GM21390 (cell line): Measurements from ENCODE around the gene SSU72.
A peak's percentile ranks its signal among the peaks of the same experiment; 100 is the strongest.

ENCODE experiments used
- ATAC-seq: cut with Tn5 transposase; IDR thresholded peaks from one replicate; pipeline ENCODE4 v1.9.1; 2021; ENCODE audit not compliant: unreplicated experiment

The SSU72 gene

GRCh38 chr1:1574721-1575537 lies at the start of gene SSU72:
TSS of gene SSU72 (minus strand) at chr1:1574863. CDS start at chr1:1574557, 306 bp downstream.
- ATAC-seq = peak; percentile 85

- no peak for ATAC-seq
Observed at GRCh38 chr1:1623631-1624442, 49.2 kb upstream of the SSU72 start.

GRCh38 chr1:1623181-1623630 lies 48.5 kb upstream of the SSU72 start:
- no peak for ATAC-seq

GRCh38 chr1:1622788-1623094 lies 48.1 kb upstream of the SSU72 start:
- no peak for ATAC-seq

DNA sequence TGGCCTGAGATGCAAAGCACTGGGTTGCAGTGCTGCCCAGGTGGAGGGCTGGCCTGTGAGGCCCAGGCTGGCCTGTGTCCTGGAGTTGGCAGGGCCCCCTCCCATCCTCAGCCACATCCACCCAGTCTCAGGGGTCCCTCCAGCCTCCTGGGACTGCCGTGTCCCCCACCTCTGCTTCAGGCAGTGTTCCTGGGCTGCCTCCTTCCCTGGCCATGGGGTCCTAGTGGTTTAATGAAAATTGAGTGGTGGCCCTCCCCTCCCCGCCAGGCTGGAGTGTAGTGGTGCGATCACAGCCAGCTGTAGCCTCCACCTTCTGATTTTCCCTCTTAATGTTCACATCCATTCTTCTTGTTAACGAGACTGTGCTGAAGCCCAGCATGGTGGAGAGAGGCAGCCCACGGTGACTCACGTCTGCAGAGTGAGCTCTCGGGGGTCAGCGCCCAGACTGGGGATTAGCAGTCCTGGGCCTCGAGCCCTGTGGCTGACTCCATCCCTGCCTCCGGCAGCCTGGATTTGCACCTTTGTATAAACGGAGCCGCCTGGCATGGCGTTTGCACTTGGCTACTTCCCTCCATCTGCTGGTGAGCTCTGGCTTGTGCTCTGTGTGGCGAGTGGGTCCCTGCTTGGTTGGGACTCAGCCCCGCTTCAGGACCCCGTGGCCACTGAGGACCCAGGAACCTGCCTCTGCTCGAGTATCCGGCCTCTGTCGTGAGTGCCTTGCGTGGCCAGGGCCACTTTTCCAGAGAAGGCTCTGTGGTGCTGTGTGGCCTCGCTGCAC lies 47.5 kb upstream of the SSU72 start:
- ATAC-seq = no peak

DNA sequence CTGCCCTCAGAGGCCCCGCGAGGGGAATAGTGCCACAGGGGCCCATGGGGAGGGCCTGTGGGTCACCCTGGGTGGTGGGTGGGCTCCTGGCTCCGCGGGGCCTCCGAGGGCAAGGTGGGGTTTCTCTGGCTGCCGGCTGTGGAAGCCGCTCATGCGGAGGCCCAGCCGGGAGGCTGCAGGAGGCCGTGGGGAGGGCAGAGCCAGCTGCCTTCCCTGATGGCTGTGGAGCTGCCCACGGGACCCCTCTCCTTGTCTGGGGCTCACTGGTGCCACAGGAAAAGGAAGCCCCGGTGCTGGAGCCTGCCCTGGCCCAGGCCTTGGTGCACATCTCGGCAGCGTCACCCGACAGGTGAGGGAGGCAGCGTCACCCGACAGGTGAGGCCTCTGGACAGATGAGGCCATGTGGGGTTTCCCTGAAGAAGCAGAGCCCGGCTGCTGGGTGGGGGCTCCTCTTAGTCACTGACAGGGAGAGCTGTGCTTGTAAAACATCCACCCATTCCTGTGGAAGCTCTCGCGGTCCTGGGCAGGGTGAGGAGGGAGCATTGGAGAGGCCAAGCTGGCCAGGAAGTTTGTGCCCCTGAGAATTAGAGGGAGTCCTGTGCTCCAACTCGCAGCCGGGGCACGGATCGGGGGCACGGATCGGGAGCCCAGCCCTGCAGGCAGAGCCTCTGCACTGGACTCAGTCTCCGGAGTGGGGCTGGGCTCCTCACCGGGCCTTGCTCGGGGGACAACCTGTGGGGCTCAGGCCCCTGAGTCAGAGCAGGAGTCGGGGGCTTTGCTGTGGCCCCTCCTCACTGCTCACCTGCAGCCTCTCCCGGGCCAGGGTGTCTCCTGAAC lies 46.7 kb upstream of the SSU72 start:
- ATAC-seq = no peak

DNA sequence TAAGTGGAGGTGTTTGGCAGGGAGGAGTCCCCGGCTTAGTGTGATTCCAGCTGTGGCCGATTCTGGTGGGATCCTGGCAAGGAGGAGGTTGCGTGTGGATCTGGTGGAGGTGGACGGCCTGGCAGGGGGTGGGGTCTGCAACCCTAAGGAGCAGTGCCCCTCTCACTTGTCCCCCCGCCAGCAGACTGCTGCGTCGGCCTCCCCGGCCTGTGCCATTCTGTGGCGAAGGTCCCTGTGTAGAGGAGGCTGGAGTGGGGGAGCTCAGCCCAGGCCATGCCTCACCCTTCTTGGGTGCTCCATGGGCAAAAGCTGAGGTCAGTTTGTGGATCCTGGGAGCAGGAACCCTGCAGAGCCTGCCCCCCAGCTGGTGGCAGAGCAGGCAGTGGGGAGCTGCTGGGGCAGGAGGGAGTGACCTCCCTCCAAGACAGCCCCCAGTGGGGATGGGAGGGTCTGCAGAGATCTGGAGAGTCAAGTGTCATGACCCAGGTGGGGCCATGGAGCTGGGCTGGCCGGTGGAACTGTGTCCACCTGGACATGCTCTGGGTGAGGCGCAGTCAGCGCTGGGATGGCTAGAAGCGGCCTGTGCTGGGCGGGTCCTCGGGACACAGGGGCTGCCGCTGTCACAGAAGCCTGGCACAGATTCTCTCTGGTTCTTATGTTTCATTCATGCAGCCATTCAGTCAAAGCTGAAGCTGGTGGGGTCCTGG lies 45.9 kb upstream of the SSU72 start:
- no peak for ATAC-seq

- no peak for ATAC-seq
Observed at GRCh38 chr1:1619917-1620361, 45.3 kb upstream of the SSU72 start.

DNA sequence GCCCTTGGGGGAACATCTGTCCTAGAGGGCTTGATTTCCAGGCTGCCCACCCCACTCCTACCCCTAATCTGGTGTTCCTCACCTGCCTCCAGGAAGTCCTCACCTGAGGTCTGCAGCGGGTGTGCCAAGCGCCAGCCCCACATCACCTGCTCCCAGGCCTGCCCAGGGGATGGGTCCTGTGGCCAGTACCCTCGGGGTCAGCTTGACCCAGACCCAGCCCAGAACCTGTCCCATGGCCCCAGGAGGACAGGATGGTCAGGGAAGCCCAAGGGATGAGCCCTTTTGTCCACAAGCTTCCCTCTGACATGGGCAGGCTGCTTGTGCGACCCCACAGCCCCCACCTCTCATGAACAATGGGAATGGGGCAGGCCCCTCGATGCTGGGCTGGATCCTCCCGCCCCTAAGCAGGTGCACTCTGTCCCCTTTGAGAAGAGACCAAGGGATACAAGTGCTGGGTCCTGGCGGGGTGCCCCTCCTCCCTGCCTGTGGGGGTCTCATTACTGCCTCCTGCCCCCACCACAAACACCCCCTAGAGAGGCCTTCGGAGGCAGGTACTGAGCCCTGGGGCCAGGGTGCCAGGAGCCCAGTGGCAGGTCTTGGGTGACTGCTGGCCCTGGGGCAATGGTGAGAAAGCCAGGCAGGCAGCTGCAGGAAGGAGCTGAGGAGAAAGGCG lies 43.9 kb upstream of the SSU72 start:
- no peak for ATAC-seq

- ATAC-seq = no peak
Observed at GRCh38 chr1:1617925-1618324, 43.3 kb upstream of the SSU72 start.

DNA sequence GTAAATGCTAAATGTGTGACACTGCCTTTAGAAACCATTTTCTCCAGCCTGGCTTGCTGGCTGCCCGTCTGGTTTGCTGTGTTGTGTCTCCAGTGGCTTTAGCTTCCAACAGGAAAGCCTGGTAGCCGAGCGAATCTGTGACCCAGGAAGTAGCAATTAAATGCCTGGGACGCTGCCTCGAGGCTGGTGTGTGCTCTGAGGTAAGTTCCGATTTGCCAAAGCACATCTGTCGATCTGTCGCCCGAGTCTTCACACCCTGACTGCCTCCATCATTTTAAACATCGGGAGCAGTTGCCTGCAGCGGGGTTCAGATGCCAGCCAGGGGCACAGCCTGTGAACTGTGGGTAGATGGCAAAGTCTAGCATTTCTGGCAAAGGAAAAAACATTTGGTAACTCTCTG lies 42.9 kb upstream of the SSU72 start:
- ATAC-seq = no peak

DNA sequence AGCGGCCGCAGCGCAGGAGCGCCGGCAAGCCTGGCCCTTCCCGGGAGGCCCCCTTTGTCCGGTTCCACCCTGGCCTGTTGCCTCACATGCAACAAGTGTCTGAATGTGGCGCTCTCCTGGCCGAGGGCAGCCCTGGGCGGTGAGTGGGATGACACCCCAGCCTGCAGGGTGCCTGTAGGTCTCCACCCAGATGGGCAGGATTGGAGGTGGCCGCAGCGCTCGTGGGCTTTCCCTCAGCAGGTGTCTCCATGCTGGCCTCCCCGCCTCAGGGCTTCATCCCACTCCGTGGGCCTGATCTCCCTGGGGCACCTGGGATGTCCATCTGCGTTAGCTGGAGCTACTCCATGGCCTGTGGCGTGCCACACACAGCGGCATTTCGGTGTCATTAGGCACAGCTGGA lies 42.2 kb upstream of the SSU72 start:
- ATAC-seq = no peak

- ATAC-seq = peak; percentile 19
Observed at GRCh38 chr1:1616045-1616790, 41.6 kb upstream of the SSU72 start.

DNA sequence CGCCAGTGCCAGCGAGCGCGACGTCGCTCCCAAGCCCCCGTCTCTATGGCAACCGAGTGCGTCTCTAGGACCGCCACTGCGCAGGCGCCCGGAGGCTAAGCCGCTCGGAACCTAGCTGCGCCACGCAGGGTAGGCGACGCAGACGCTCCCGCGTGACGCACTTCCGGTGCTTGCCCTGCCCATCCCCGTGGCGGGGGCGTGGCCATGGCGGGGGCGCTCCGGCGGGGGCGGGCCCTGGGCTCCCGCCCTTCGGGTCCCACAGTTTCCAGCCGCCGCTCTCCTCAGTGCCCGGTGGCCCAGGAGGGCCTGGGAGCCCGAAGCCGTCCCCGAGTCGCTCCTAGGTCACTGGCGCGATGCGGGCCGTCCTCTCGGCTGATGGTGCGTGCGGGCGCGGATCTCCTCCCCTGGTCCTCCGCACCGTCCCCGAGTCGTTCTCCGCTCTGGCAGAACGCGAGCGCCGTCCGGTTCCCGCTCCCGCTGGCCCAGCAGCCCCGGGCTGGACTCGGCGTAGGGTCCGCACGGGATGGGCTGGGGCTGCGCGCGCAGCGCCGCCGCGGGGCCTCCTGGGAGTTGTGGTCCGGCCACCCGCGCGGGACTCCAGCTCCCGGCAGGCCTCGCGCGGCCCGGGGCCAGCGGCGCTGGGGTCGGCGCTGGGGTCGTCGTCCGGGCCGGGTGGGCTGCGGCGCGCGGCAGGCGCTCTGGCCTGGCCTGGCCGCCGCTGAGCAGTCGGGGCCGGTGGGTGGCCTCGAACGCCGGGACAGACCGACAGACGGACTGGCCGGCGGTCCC lies 40.8 kb upstream of the SSU72 start, which contains the start of gene MIB2:
TSS of gene MIB2 (plus strand) at position 245 of the 789 bp plus-strand sequence. CDS start 7,953 bp downstream, outside the sequence.
- ATAC-seq = peak; percentile 80

DNA sequence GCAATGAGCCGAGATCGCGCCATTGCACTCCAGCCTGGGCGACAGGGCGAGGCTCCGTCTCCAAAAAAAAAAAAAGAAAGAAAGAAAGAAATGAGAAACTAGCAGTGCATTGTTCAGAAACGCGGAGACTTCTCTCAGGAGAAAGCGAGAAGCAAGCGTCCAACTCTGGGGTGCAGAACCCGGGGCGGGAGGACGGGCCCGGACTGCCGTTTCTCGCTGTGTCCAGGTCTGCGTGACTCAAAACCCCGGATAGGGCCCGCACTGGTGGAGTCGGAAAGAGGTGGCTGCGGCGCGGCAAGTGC lies 40.2 kb upstream of the SSU72 start:
- no peak for ATAC-seq

DNA sequence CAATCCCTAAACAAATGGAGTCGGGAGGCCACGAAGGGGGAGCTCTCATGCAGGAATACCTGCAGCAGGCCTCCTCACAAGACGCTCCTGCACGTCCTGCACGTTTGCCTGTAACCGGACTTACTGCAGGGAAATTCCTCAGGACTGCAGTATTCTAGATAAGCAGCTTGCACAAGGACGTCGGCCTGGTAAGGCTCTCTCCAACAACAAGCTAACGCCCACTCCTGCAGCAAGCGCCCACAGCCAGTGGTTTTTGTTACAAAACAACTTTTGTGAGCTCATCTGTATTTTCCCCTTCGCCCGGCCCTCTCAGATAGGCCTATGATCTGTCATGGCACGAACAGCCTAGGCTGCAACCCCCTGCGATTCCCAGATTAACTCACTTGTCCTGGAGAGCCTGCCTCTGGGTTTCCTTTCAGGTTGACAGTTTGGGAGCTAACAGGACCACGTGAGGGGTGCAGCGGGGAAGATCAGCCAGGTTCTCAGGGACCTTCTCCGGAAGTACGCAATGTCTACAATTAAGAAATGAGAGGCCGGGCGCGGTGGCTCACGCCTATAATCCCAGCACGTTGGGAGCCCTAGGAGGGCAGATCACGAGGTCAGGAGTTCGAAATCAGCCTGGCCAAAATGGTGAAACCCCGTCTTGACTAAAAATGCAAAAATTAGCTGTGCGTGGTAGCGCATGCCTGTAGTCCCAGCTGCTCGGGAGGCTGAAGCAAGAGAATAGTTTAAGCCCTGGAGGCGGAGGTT lies 39.7 kb upstream of the SSU72 start:
- no peak for ATAC-seq

DNA sequence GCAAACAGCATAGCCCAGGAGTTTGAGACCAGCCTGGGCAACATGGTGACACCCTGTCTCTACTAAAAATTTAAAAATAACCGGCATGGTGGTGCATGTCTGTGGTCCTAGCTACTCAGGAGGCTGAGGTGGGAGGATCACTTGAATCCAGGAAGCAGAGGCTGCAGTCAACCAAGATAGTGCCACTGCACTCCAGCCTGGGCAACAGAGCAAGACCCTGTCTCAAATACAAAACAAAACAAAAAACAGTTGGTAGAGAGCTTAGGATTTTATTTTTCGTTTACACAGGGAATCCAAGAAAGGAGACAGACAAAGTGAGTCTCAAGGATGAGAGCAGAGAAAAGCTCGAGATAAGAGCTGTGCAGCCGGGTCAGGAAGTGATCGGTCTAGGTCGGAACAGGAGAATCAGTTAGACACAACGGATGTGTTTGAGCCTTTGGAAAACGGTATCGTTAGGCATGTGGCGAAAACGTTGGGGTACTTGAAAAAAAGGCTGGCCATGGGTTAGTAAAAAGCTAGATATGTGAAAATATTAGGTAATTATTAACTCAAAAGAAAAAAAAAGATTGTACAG lies 38.9 kb upstream of the SSU72 start:
- no peak for ATAC-seq
